SK-N-SH (cell line): ENCODE data around the gene MPP3. TPM values are rescaled to one million over a fixed set of nuclear protein-coding genes. Genes with fewer than 3 reads are reported as not detected.
A peak's percentile ranks its signal among the peaks of the same experiment; 100 is the strongest.

ENCODE experiments used
- CTCF ChIA-PET: fragments of 300-600, 350-600 bp; formaldehyde crosslinking; extraction: SDS; loops from one replicate; lab custom pipeline; 2021; lab: Yijun Ruan, JAX
- POLR2A ChIA-PET: fragments of 350-600 bp; sonication (Branson Sonifier 250); formaldehyde crosslinking; extraction: SDS; loops from one replicate; lab custom pipeline; 2020; ENCODE audit warnings: antibody characterized with exemption, inconsistent platforms; lab: Yijun Ruan, JAX
- DNase-seq: peaks from one replicate; pipeline ENCODE4 v3.0.0; 2012
- H2AFZ ChIP-seq: fragments of 200-600 bp; sonication (generic); 2 replicates; pipeline ENCODE4 v1.8.1; 2016; ENCODE audit warnings: antibody characterized with exemption, mild to moderate bottlenecking, low read depth
- H3F3A ChIP-seq: fragments of 200-600 bp; sonication (generic); replicated peaks from 2 replicates; pipeline ENCODE3; 2016; ENCODE audit warnings: antibody characterized with exemption, mild to moderate bottlenecking; ENCODE audit not compliant: insufficient read depth
- H3K27ac ChIP-seq, 2 experiments: fragments of 200-500 bp in 1 of 2; fragments of 200-600 bp in 1 of 2; sonication (Bioruptor generic) in 1 of 2; sonication (generic), shearing (Covaris generic) in 1 of 2; 2 replicates each; pipeline versions ENCODE4 v1.5.1 to v1.6.1; 2014 to 2016; ENCODE audit warnings: low read depth in 2 of 2, inconsistent platforms in 1 of 2, low read length in 1 of 2, mild to moderate bottlenecking in 1 of 2, mixed read lengths in 1 of 2
- H3K27me3 ChIP-seq: fragments of 200-600 bp; sonication (generic), shearing (Covaris generic); 2 replicates; pipeline ENCODE4 v1.6.1; 2016; ENCODE audit warnings: mixed run types; ENCODE audit not compliant: insufficient read depth
- H3K36me3 ChIP-seq, 2 experiments: fragments of 200-500 bp in 1 of 2; fragments of 200-600 bp in 1 of 2; sonication (Bioruptor generic) in 1 of 2; sonication (generic) in 1 of 2; replicated peaks in 1 of 2; 2 replicates each; pipeline versions ENCODE3 to v1.5.1; 2014 to 2016; ENCODE audit warnings: low read length in 1 of 2, mild to moderate bottlenecking in 1 of 2; ENCODE audit not compliant: insufficient read depth in 2 of 2, control insufficient read depth in 1 of 2
- H3K4me1 ChIP-seq, 2 experiments: fragments of 200-500 bp in 1 of 2; fragments of 200-600 bp in 1 of 2; sonication (Bioruptor generic) in 1 of 2; sonication (generic), shearing (Covaris generic) in 1 of 2; 2 replicates each; pipeline versions ENCODE4 v1.5.1 to v1.6.1; 2014 to 2016; ENCODE audit warnings: low read depth in 1 of 2, low read length in 1 of 2, mixed run types in 1 of 2; ENCODE audit not compliant: insufficient read depth in 2 of 2, control insufficient read depth in 1 of 2
- H3K4me2 ChIP-seq: fragments of 200-600 bp; sonication (generic), shearing (Covaris generic); 2 replicates; pipeline ENCODE4 v1.6.1; 2017; ENCODE audit warnings: mixed run types
- H3K4me3 ChIP-seq, 2 experiments: fragments of 200-500 bp in 1 of 2; fragments of 200-600 bp in 1 of 2; sonication (Bioruptor generic) in 1 of 2; sonication (generic), shearing (Covaris generic) in 1 of 2; 2 replicates each; pipeline versions ENCODE4 v1.5.1 to v1.8.1; 2014 to 2016; ENCODE audit warnings: low read depth in 2 of 2, inconsistent platforms in 1 of 2, low read length in 1 of 2, mild to moderate bottlenecking in 1 of 2, mixed read lengths in 1 of 2, moderate library complexity in 1 of 2
- H3K79me2 ChIP-seq: fragments of 200-600 bp; sonication (generic); 2 replicates; pipeline ENCODE4 v1.8.1; 2017; ENCODE audit warnings: mild to moderate bottlenecking; ENCODE audit not compliant: insufficient read depth
- H3K9ac ChIP-seq: fragments of 200-600 bp; sonication (generic); 2 replicates; pipeline ENCODE4 v1.6.1; 2017; ENCODE audit warnings: mixed run types
- H3K9me2 ChIP-seq: fragments of 200-600 bp; sonication (generic); 2 replicates; pipeline ENCODE4 v1.6.1; 2017; ENCODE audit warnings: mixed run types
- H3K9me3 ChIP-seq: fragments of 200-600 bp; sonication (generic); 2 replicates; pipeline ENCODE4 v1.6.1; 2017; ENCODE audit warnings: mixed run types, mild to moderate bottlenecking, moderate library complexity
- H4K20me1 ChIP-seq: fragments of 200-600 bp; sonication (generic); 2 replicates; pipeline ENCODE4 v1.6.1; 2017; ENCODE audit warnings: mild to moderate bottlenecking, mixed run types; ENCODE audit not compliant: insufficient read depth
- CHD2 ChIP-seq: fragments of 150-350 bp; IDR thresholded peaks from 2 replicates; pipeline ENCODE4 v1.6.1; 2018; ENCODE audit warnings: low read length; ENCODE audit not compliant: partially characterized antibody
- ELF1 ChIP-seq: IDR thresholded peaks from 2 replicates; pipeline ENCODE4 v1.4.0; 2012
- EZH2phosphoT487 ChIP-seq: fragments of 200-600 bp; sonication (generic); IDR thresholded peaks from 2 replicates; pipeline ENCODE4 v1.6.1; 2017; ENCODE audit warnings: low read depth, mixed run types, mild to moderate bottlenecking, antibody characterized with exemption, moderate library complexity, borderline replicate concordance
- FOXM1 ChIP-seq: IDR thresholded peaks from 2 replicates; pipeline ENCODE4 v1.4.0; 2012; ENCODE audit warnings: low read depth, mild to moderate bottlenecking
- GABPA ChIP-seq: IDR thresholded peaks from 2 replicates; pipeline ENCODE4 v1.4.0; 2012; ENCODE audit warnings: low read depth, mild to moderate bottlenecking
- IRF3 ChIP-seq: fragments of 150-350 bp; IDR thresholded peaks from 2 replicates; pipeline ENCODE4 v1.6.1; 2016; ENCODE audit warnings: mild to moderate bottlenecking, low read depth, low read length
- MEF2A ChIP-seq: IDR thresholded peaks from 2 replicates; pipeline ENCODE4 v1.4.0; 2012; ENCODE audit warnings: low read depth, borderline replicate concordance
- NRF1 ChIP-seq: IDR thresholded peaks from 2 replicates; pipeline ENCODE4 v1.6.1; 2012; ENCODE audit warnings: low read depth, mild to moderate bottlenecking, low read length
- PBX3 ChIP-seq: IDR thresholded peaks from 2 replicates; pipeline ENCODE4; 2012
- POLR2AphosphoS5 ChIP-seq: IDR thresholded peaks from 2 replicates; pipeline ENCODE4 v1.6.1; 2012; ENCODE audit warnings: low read depth, low read length
- RAD21 ChIP-seq: IDR thresholded peaks from 2 replicates; pipeline ENCODE4 v1.6.1; 2012; ENCODE audit warnings: mild to moderate bottlenecking, low read length
- RCOR1 ChIP-seq: fragments of 150-350 bp; IDR thresholded peaks from 2 replicates; pipeline ENCODE4 v1.6.1; 2017; ENCODE audit warnings: antibody characterized with exemption, low read length
- SIN3A ChIP-seq: IDR thresholded peaks from 2 replicates; pipeline ENCODE4 v1.6.1; 2012; ENCODE audit warnings: low read depth, mild to moderate bottlenecking, low read length, moderate library complexity, borderline replicate concordance
- SMC3 ChIP-seq: IDR thresholded peaks from 2 replicates; pipeline ENCODE4 v1.6.1; 2012; ENCODE audit warnings: low read depth, low read length, improper control_type of control experiment
- TAF1 ChIP-seq: IDR thresholded peaks from 2 replicates; pipeline ENCODE4 v1.6.1; 2012; ENCODE audit warnings: low read depth, mild to moderate bottlenecking, low read length, moderate library complexity, borderline replicate concordance
- TCF12 ChIP-seq: IDR thresholded peaks from 2 replicates; pipeline ENCODE4 v1.4.0; 2012
- WGBS: methylation state at CpG from one replicate; pipeline ENCODE4 v1.1.6; 2017; ENCODE audit warnings: low lambda C conversion rate; 5-methylcytosine and 5-hydroxymethylcytosine counted together
- polyA plus RNA-seq, 3 experiments: library from polyadenylated mRNA; depleted of rRNA; stranded (reverse); fragments of >200 nt; gene quantifications; 2 replicates each; pipeline ENCODE4 v1.2.3, GENCODE V29; 2012
- TF ChIP-seq, protein P1 (sequence below): IDR thresholded peaks from 2 replicates; pipeline ENCODE4 v1.4.0; 2012; ENCODE audit warnings: low read depth
- TF ChIP-seq, protein P2 (sequence below): fragments of 200-600 bp; sonication (generic); IDR thresholded peaks from 2 replicates; pipeline ENCODE4 v1.6.1; 2017; ENCODE audit warnings: antibody characterized with exemption, mild to moderate bottlenecking, moderate library complexity

MPP3 gene
- polyA plus RNA-seq, 1 of the 3 experiments (the other 2 are of a cell fraction), result 14.1 TPM

DNA sequence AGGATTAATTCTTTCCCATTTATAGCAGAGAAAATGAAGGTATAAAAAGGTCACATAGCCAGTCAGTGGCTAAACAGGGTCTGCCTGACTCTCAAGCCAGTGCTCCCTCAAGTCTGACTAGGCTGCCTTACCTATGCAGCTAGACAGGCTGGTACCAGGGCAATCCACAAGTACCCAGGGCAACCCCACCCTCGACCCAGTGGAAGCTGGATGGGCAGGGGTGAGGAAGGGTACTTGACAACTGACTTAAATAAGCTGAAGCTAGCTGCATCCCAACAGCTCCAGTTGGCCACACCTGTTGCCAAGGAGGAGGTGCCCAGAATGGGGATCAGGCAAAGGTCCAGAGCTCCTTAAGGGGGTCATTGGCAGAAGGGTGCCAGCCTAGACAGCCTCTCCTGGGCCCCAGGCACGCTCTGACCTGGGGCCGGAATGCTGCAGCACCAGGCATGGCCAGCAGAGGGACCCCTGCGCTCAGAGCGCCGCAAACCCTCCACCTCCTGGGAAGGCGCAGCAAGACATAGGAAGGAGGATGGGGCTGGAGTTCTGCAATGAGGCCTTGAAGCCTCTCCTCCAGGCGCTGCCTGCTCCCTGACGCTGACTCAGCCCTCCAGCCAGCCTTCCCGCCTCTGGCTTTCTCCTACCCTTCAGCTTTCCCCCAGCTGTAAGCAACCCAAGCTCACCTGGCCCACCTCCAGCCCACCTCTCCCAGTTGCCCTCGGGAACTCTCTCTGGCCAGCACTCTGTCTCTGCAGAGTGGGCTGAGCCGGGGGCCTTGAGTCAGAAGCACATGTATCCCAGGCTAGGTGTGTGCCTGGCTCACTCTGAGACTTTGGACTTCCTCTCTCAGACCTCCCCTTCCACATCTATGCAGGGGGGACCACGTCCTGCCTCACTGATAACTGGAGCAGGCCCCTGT, 45.6 kb upstream of the MPP3 start:
- H3K27ac ChIP-seq, result no peak overlapping the region
- no peaks in the 10 kb centered on the region for H3K9me2 ChIP-seq
- ChIA-PET POLR2A (no interaction called here), CTCF (interaction anchor here (0.6 to 10.0 kb wide), 37 partner anchors 13 to 424 kb away, joined by 3 to 344 read pairs (median 5); partner anchors contain the start of genes CD300LG, MPP2 and PPY)
- H3K9me3 ChIP-seq, result no peaks in the 10 kb centered on the region
- no peak overlapping the region for H2AFZ ChIP-seq
- no peak for TF ChIP-seq ELF1
- no peak for TF ChIP-seq CHD2
- TF ChIP-seq TAF1, result no peak
- no peak for TF ChIP-seq RCOR1
- TF ChIP-seq RAD21, result peak; percentile 80
- no peak for TF ChIP-seq FOXM1
- TF ChIP-seq SMC3, result peak; percentile 75
- no peak for TF ChIP-seq MEF2A
- no peak for TF ChIP-seq NRF1
- no peak for TF ChIP-seq EZH2phosphoT487
- no peak for TF ChIP-seq TCF12
- TF ChIP-seq POLR2AphosphoS5, result no peak
- no peak for TF ChIP-seq GABPA
- no peak for TF ChIP-seq PBX3
- TF ChIP-seq SIN3A, result no peak
- TF ChIP-seq, protein P1, sequence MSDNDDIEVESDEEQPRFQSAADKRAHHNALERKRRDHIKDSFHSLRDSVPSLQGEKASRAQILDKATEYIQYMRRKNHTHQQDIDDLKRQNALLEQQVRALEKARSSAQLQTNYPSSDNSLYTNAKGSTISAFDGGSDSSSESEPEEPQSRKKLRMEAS, result 0 out of 2 replicates have a peak, but pooled peaks have one; percentile 46
- TF ChIP-seq, protein P2, sequence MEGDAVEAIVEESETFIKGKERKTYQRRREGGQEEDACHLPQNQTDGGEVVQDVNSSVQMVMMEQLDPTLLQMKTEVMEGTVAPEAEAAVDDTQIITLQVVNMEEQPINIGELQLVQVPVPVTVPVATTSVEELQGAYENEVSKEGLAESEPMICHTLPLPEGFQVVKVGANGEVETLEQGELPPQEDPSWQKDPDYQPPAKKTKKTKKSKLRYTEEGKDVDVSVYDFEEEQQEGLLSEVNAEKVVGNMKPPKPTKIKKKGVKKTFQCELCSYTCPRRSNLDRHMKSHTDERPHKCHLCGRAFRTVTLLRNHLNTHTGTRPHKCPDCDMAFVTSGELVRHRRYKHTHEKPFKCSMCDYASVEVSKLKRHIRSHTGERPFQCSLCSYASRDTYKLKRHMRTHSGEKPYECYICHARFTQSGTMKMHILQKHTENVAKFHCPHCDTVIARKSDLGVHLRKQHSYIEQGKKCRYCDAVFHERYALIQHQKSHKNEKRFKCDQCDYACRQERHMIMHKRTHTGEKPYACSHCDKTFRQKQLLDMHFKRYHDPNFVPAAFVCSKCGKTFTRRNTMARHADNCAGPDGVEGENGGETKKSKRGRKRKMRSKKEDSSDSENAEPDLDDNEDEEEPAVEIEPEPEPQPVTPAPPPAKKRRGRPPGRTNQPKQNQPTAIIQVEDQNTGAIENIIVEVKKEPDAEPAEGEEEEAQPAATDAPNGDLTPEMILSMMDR, result peak; percentile 89
- TF ChIP-seq IRF3, result no peak
- H3K9ac ChIP-seq, result no peak overlapping the region
- peaks cover 0 to 2% of the 10 kb centered on the region in 2 experiments; a peak in 1 of 4 replicates for H3K4me1 ChIP-seq
- H3K27me3 ChIP-seq, result no peaks in the 10 kb centered on the region
- WGBS, result 20% methylated on average over 7 of the region's 13 CpGs
- no peak overlapping the region for H3K4me3 ChIP-seq
- H3K79me2 ChIP-seq, result no peaks in the 10 kb centered on the region
- H3K4me2 ChIP-seq, result no peak overlapping the region
- H3K36me3 ChIP-seq, result no peaks in the 10 kb centered on the region
- DNase-seq, result peak; percentile 91
- H4K20me1 ChIP-seq, result no peaks in the 10 kb centered on the region
- H3F3A ChIP-seq, result no peaks in the 10 kb centered on the region
